SJSA1 (cell line): ENCODE results near the gene HSPB9. TPM values are rescaled to one million over a fixed set of nuclear protein-coding genes. Genes with fewer than 3 reads are reported as not detected.

Source experiments
- DNase-seq, 2 experiments: peaks; one replicate each; pipeline ENCODE4 v3.0.0-alpha.2; 2015 to 2020; ENCODE audit warnings: low spot score in 2 of 2, low read depth in 1 of 2
- H3K27ac ChIP-seq: fragments of 250-450 bp; sonication (Bioruptor Pico); 2 replicates; pipeline ENCODE4 v1.5.1; 2020; ENCODE audit warnings: mild to moderate bottlenecking, moderate library complexity
- H3K27me3 ChIP-seq: fragments of 250-450 bp; sonication (Bioruptor Pico); replicated peaks from 2 replicates; pipeline ENCODE4 v1.5.1; 2020; ENCODE audit warnings: mild to moderate bottlenecking, moderate library complexity
- H3K36me3 ChIP-seq: fragments of 250-450 bp; sonication (Bioruptor Pico); 2 replicates; pipeline ENCODE4 v1.5.1; 2020; ENCODE audit warnings: mild to moderate bottlenecking
- H3K4me1 ChIP-seq: fragments of 250-450 bp; sonication (Bioruptor Pico); replicated peaks from 2 replicates; pipeline ENCODE4 v1.6.1; 2021; ENCODE audit warnings: mild to moderate bottlenecking
- H3K4me3 ChIP-seq: fragments of 250-450 bp; sonication (Bioruptor Pico); 2 replicates; pipeline ENCODE4 v1.5.1; 2020; ENCODE audit warnings: mild to moderate bottlenecking
- H3K9me3 ChIP-seq: fragments of 250-450 bp; sonication (Bioruptor Pico); replicated peaks from 2 replicates; pipeline ENCODE4 v1.5.1; 2020; ENCODE audit warnings: mild to moderate bottlenecking
- total RNA-seq: library from RNA; depleted of rRNA; stranded (reverse); fragments of >200 nt; shearing (Covaris generic); gene quantifications from 2 replicates; pipeline ENCODE4 v1.2.3, GENCODE V29; 2014

The HSPB9 gene
- total RNA-seq, 1 experiment from 2014 or later, result not detected

GRCh38 chr17:42109086-42109485 lies 13.5 kb upstream of the HSPB9 start:
- Histone ChIP-seq H3K4me1 (peaks cover 17% of the 10 kb centered on the region), H3K9me3 (no peaks in the 10 kb centered on the region), H3K36me3 (peaks cover 8% of the 10 kb centered on the region), H3K4me3 (no peak overlapping the region), H3K27ac (no peak overlapping the region), H3K27me3 (no peaks in the 10 kb centered on the region)
- no peak for DNase-seq

DNA sequence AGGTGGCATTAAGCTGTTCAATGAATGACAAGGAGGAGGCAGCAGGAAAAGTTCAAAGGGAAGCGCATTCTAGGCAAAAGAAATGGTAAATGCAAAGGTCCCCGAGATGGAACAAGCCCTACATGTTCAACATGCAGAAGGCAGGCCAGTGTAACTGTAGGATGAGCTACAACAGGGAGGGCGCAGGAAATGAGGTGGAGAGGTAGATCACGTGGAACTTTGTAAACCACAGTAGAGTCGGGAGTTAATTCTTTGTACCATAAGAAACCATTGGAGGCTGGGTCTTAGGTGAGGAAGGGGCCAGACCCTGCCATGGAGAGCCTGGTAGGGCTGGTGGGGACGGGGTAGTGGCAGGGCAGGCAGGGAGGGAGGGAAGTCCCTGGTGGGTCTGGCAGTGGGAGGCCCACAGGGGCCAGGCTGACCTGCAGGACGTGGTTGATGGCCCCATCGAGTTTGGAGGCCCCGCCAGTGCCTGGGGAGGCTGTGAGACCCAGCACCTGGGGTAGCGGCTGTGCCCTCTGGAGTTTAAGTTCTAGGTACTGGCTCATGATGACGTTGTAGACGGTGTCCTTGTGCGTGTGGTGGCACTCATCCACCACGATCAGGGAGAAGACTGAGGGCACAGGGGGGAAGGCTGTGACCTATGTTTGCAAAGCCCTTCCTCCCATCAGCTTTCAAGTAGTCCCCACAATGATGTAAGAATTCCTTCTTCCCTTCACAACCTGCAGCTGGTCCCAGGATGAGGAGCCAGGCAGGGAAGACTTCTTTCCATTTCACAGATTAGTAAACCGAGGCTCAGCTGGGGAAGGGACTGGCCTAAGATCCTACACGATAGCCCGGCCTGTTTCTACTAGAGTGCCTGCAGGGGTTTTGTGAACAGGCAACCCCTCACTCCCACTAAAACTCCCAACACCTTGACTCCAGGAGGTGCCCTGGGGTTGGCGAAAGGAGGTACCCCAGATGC lies 12.0 kb upstream of the HSPB9 start:
- Histone ChIP-seq H3K27me3 (no peaks in the 10 kb centered on the region), H3K4me1 (peaks cover 17% of the 10 kb centered on the region), H3K4me3 (no peak overlapping the region), H3K36me3 (peaks cover 8% of the 10 kb centered on the region), H3K9me3 (no peaks in the 10 kb centered on the region), H3K27ac (no peak overlapping the region)
- DNase-seq, result no peak

GRCh38 chr17:42111265-42111636 lies 11.4 kb upstream of the HSPB9 start:
- Histone ChIP-seq H3K4me1 (peaks cover 17% of the 10 kb centered on the region), H3K4me3 (no peak overlapping the region), H3K36me3 (peaks cover 15% of the 10 kb centered on the region), H3K9me3 (no peaks in the 10 kb centered on the region), H3K27me3 (no peaks in the 10 kb centered on the region), H3K27ac (no peak overlapping the region)
- DNase-seq, result no peak

GRCh38 chr17:42111871-42112551 lies 10.6 kb upstream of the HSPB9 start:
- peak in 1 of 2 experiments; percentile 44 for DNase-seq
- Histone ChIP-seq H3K27ac (peak overlapping the region; percentile 64), H3K4me3 (peak overlapping the region; percentile 39), H3K27me3 (no peaks in the 10 kb centered on the region), H3K9me3 (no peaks in the 10 kb centered on the region), H3K4me1 (peaks cover 17% of the 10 kb centered on the region), H3K36me3 (peaks cover 21% of the 10 kb centered on the region)

DNA sequence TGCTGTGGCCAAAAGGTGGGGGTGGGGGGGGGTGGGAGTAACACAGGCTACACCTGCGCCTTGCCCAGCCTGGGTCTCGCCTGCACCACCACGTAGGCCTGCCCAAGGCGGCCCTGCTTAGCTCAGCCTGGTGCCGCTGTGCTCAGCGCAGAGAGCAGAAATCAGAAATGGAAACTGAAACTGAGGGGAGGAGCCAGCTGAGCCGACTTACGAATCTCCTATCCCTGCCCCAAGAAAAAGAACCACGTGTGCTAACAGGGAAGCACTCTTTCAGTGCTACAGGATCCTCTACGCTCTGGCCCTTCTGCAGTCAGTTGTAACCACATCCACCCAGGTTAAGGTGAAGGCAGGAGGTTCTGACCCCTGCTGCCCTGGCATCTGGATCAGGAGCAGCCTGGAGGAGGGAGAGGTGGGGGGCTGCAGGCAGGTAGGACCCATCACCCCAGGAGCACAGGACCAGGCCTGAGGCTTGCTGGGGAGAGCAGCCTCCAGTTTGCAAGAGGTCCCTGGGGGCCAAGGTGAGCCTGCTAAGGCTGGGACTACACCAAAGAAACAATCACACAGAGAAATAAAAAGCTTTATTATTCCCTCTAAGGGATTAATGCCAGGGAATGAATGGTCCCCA lies 9.9 kb upstream of the HSPB9 start, which contains the start of gene DHX58:
TSS of gene DHX58 (minus strand) at position 163 of the 625 bp plus-strand sequence. CDS start 822 bp downstream, outside the sequence.
- peaks cover 27% of the 10 kb centered on the region for H3K36me3 ChIP-seq
- H3K27ac ChIP-seq, result peak within 1 kb of the TSS; percentile 64
- H3K27me3 ChIP-seq, result no peaks in the 10 kb centered on the region
- no peaks in the 10 kb centered on the region for H3K9me3 ChIP-seq
- peak within 1 kb of the TSS; percentile 39 for H3K4me3 ChIP-seq
- peaks cover 17% of the 10 kb centered on the region for H3K4me1 ChIP-seq
- peak; percentile 61 to 64 for DNase-seq

GRCh38 chr17:42113293-42114069 lies 9.1 kb upstream of the HSPB9 start:
- H3K4me3 ChIP-seq, result no peak overlapping the region
- H3K27me3 ChIP-seq, result no peaks in the 10 kb centered on the region
- peaks cover 17% of the 10 kb centered on the region for H3K4me1 ChIP-seq
- H3K9me3 ChIP-seq, result no peaks in the 10 kb centered on the region
- DNase-seq, result no peak
- peaks cover 31% of the 10 kb centered on the region for H3K36me3 ChIP-seq
- H3K27ac ChIP-seq, result no peak overlapping the region

DNA sequence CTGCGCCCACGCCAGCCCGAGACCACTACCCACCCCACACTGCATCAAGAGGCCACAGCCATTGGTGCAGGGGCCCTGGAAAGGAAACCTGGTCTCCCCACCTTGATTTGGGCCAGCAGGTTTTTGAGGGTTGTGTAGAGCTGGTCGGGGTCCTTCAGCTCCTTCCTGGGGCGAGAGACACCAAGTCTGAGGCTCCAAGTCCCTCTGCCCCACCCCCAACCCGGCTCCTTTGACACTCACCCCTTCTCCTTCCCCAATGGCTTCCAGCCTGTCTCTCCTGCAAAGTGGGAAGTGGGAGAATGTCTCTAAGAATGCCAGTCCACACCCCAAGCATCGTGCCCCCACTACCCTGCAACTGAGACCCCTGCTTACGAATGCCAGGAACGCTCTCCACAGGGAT lies 8.5 kb upstream of the HSPB9 start:
- Histone ChIP-seq H3K4me3 (no peak overlapping the region), H3K27ac (no peak overlapping the region), H3K9me3 (no peaks in the 10 kb centered on the region), H3K36me3 (peaks cover 31% of the 10 kb centered on the region), H3K4me1 (peaks cover 17% of the 10 kb centered on the region), H3K27me3 (no peaks in the 10 kb centered on the region)
- no peak for DNase-seq

GRCh38 chr17:42116705-42117396 lies 5.8 kb upstream of the HSPB9 start:
- H3K4me3 ChIP-seq, result no peak overlapping the region
- no peak overlapping the region for H3K27ac ChIP-seq
- no peaks in the 10 kb centered on the region for H3K9me3 ChIP-seq
- H3K36me3 ChIP-seq, result peaks cover 39% of the 10 kb centered on the region
- no peaks in the 10 kb centered on the region for H3K27me3 ChIP-seq
- peaks cover 20% of the 10 kb centered on the region for H3K4me1 ChIP-seq
- DNase-seq, result peak; percentile 62 to 74

DNA sequence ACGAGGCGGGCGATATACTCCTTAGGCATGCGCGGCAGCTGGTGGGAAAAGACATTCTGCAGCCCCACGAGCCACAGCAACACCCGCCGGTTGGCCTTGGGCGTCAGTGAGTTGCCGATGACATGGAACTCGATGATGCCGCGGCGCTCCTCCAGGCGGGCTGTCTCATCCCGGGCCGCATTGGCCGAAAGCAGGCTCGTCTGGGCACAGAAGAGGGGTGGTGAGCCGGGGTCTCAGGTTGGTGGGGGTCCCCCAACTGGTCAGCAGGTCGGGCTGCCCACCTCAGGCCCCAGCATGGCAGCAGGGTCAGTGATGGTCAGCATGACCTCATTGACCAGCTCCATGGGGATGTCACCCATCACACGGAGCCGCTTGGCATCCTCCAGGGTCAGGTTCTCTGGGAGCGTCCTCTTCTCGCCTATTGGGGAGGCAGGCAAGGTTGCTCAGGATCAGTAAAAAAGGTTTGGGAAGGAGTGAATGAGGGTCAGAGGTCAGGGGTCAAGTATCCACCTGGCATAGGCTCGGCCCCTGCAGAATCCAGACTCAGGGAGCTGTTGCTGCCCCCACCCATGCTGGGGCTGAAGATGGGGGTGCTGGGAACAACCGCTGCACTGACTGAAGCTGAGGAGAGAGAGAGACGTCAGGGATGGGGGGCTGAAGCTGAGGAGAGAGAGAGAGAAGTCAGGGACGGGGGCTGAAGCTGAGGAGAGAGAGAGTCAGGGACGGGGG lies 5.0 kb upstream of the HSPB9 start:
- Histone ChIP-seq H3K4me3 (no peak overlapping the region), H3K27ac (no peak overlapping the region), H3K36me3 (peaks cover 42% of the 10 kb centered on the region), H3K9me3 (no peaks in the 10 kb centered on the region), H3K27me3 (no peaks in the 10 kb centered on the region), H3K4me1 (peaks cover 15% of the 10 kb centered on the region)
- no peak for DNase-seq

- peaks cover 42% of the 10 kb centered on the region for H3K36me3 ChIP-seq
- H3K9me3 ChIP-seq, result no peaks in the 10 kb centered on the region
- no peak overlapping the region for H3K27ac ChIP-seq
- DNase-seq, result no peak
- H3K27me3 ChIP-seq, result no peaks in the 10 kb centered on the region
- H3K4me3 ChIP-seq, result no peak overlapping the region
- H3K4me1 ChIP-seq, result peaks cover 10% of the 10 kb centered on the region
Measured at GRCh38 chr17:42118126-42118510, 4.5 kb upstream of the HSPB9 start.

GRCh38 chr17:42118545-42118944 lies 4.1 kb upstream of the HSPB9 start:
- Histone ChIP-seq H3K27ac (no peak overlapping the region), H3K4me1 (peaks cover 10% of the 10 kb centered on the region), H3K9me3 (no peaks in the 10 kb centered on the region), H3K4me3 (no peak overlapping the region), H3K36me3 (peaks cover 41% of the 10 kb centered on the region), H3K27me3 (no peaks in the 10 kb centered on the region)
- no peak for DNase-seq

DNA sequence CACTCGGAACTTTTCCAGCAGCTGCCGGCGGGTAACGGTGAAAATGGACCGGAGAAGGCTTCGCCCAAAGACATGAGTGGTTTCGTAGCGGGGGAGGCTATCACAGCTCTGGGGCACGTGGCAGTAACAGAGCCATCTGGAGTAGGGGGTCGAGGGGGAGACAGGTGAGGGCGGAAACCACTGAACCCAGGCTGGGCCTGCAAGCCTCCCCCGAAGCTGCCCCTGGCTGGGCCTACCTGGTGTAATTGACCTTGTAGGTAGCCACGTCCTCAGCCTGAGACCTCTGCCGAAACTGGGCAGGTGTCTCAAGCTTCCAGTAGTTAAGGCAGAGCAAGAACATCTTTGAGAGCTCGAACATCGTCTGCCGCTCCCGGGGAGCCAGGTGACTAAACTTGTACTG lies 3.3 kb upstream of the HSPB9 start:
- no peak for DNase-seq
- no peak overlapping the region for H3K4me3 ChIP-seq
- no peaks in the 10 kb centered on the region for H3K9me3 ChIP-seq
- peaks cover 10% of the 10 kb centered on the region for H3K4me1 ChIP-seq
- peaks cover 41% of the 10 kb centered on the region for H3K36me3 ChIP-seq
- H3K27ac ChIP-seq, result no peak overlapping the region
- no peaks in the 10 kb centered on the region for H3K27me3 ChIP-seq
